NCI-H187 treated with DMSO at 0.1 percent for 48 hours (cell line): ENCODE data around the gene MAP10.
"Not testable (repeated sequence)": the region's sequence is repeated elsewhere in the genome, so short reads cannot be mapped to it uniquely, and the experiment has no call there.

Experiments used
- DNase-seq: peaks from one replicate; lab custom pipeline; 2025; lab: John Stamatoyannopoulos, UW

Gene MAP10

GRCh38 chr1:232805269-232806185, at the start of gene MAP10:
Gene MAP10 (plus strand): TSS chr1:232805416. CDS start chr1:232805450, 34 bp downstream.
- no peak for DNase-seq

GRCh38 chr1:232764458-232765251, 40.6 kb upstream of the MAP10 start:
- DNase-seq = no peak

GRCh38 chr1:232765542-232765941, 39.7 kb upstream of the MAP10 start:
- no peak for DNase-seq

GRCh38 chr1:232766241-232766890, 38.9 kb upstream of the MAP10 start:
- no peak for DNase-seq

- DNase-seq = no peak
Measured at GRCh38 chr1:232766904-232767303, 38.3 kb upstream of the MAP10 start.

GRCh38 chr1:232767305-232768074, 37.7 kb upstream of the MAP10 start:
- DNase-seq = no peak

GRCh38 chr1:232768793-232769192, 36.4 kb upstream of the MAP10 start:
- no peak for DNase-seq

- no peak for DNase-seq
Measured at GRCh38 chr1:232769733-232770132, 35.5 kb upstream of the MAP10 start.

GRCh38 chr1:232773752-232774151, 31.5 kb upstream of the MAP10 start:
- DNase-seq = no peak

- DNase-seq = no peak
Measured at GRCh38 chr1:232776526-232777106, 28.6 kb upstream of the MAP10 start.

- DNase-seq = no peak
Measured at GRCh38 chr1:232780354-232780753, 24.9 kb upstream of the MAP10 start.

GRCh38 chr1:232784794-232785193, 20.4 kb upstream of the MAP10 start:
- no peak for DNase-seq

- DNase-seq = not testable (repeated sequence)
Measured at GRCh38 chr1:232785630-232786029, 19.6 kb upstream of the MAP10 start.

GRCh38 chr1:232786845-232787455, 18.3 kb upstream of the MAP10 start:
- DNase-seq = no peak

GRCh38 chr1:232788235-232788872, 16.9 kb upstream of the MAP10 start:
- DNase-seq = no peak

- no peak for DNase-seq
Measured at GRCh38 chr1:232789651-232790050, 15.6 kb upstream of the MAP10 start.

GRCh38 chr1:232792949-232793348, 12.3 kb upstream of the MAP10 start:
- DNase-seq = no peak

- DNase-seq = peak; percentile 33
Measured at GRCh38 chr1:232793944-232794343, 11.3 kb upstream of the MAP10 start.

- DNase-seq = no peak
Measured at GRCh38 chr1:232795497-232796053, 9.6 kb upstream of the MAP10 start.
